Measurements from ENCODE around the gene FXYD2. TPM values are rescaled to one million over a fixed set of nuclear protein-coding genes. Genes with fewer than 3 reads are reported as not detected.

Gene FXYD2
- total RNA-seq, 1 donor from 2014 or later = not detected

GRCh38 chr11:117803896-117804295, 20.6 kb downstream of the FXYD2 start:
- TF ChIP-seq CTCF (IDR thresholded peaks at IDR 0.05) = no peak
- no peaks in the 10 kb centered on the region for H3K9me3 Mint-ChIP-seq (ENCODE audit: unreplicated experiment)
- no peak for DNase-seq (ENCODE audit: extremely low spot score, unreplicated experiment)
- H3K4me1 Mint-ChIP-seq (ENCODE audit: unreplicated experiment) = peaks cover 2% of the 10 kb centered on the region
- H3K27me3 Mint-ChIP-seq (ENCODE audit: unreplicated experiment) = peaks cover 41% of the 10 kb centered on the region
- H3K27ac Mint-ChIP-seq (ENCODE audit: unreplicated experiment) = no peak overlapping the region
- H3K4me3 Mint-ChIP-seq (ENCODE audit: unreplicated experiment) = no peak overlapping the region
- H3K36me3 Mint-ChIP-seq (ENCODE audit: unreplicated experiment) = no peaks in the 10 kb centered on the region

GRCh38 chr11:117799634-117800033, 24.9 kb downstream of the FXYD2 start:
- peaks cover 60% of the 10 kb centered on the region for H3K27me3 Mint-ChIP-seq (ENCODE audit: unreplicated experiment)
- peaks cover 4% of the 10 kb centered on the region for H3K4me1 Mint-ChIP-seq (ENCODE audit: unreplicated experiment)
- no peak overlapping the region for H3K4me3 Mint-ChIP-seq (ENCODE audit: unreplicated experiment)
- peaks cover 3% of the 10 kb centered on the region for H3K36me3 Mint-ChIP-seq (ENCODE audit: unreplicated experiment)
- no peaks in the 10 kb centered on the region for H3K9me3 Mint-ChIP-seq (ENCODE audit: unreplicated experiment)
- no peak for TF ChIP-seq CTCF (IDR thresholded peaks at IDR 0.05)
- H3K27ac Mint-ChIP-seq (ENCODE audit: unreplicated experiment) = no peak overlapping the region
- no peak for DNase-seq (ENCODE audit: extremely low spot score, unreplicated experiment)

- Mint-ChIP-seq H3K27me3 (ENCODE audit: unreplicated experiment) (peaks cover 73% of the 10 kb centered on the region), H3K27ac (ENCODE audit: unreplicated experiment) (no peak within 1 kb of the TSS), H3K4me1 (ENCODE audit: unreplicated experiment) (peaks cover 4% of the 10 kb centered on the region), H3K4me3 (ENCODE audit: unreplicated experiment) (no peak within 1 kb of the TSS), H3K9me3 (ENCODE audit: unreplicated experiment) (no peaks in the 10 kb centered on the region), H3K36me3 (ENCODE audit: unreplicated experiment) (peaks cover 3% of the 10 kb centered on the region)
- no peak for TF ChIP-seq CTCF (IDR thresholded peaks at IDR 0.05)
- DNase-seq (ENCODE audit: extremely low spot score, unreplicated experiment) = no peak
These were observed 27.5 kb downstream of the FXYD2 start, which contains the start of gene DSCAML1 for GRCh38 chr11:117796872-117797529. Gene DSCAML1 (minus strand): TSS chr11:117797216. CDS start chr11:117797079, 137 bp downstream.

GRCh38 chr11:117796456-117796871, 28.1 kb downstream of the FXYD2 start:
- TF ChIP-seq CTCF (IDR thresholded peaks at IDR 0.05) = no peak
- peaks cover 3% of the 10 kb centered on the region for H3K36me3 Mint-ChIP-seq (ENCODE audit: unreplicated experiment)
- no peaks in the 10 kb centered on the region for H3K9me3 Mint-ChIP-seq (ENCODE audit: unreplicated experiment)
- no peak for DNase-seq (ENCODE audit: extremely low spot score, unreplicated experiment)
- H3K4me1 Mint-ChIP-seq (ENCODE audit: unreplicated experiment) = peaks cover 4% of the 10 kb centered on the region
- no peak overlapping the region for H3K4me3 Mint-ChIP-seq (ENCODE audit: unreplicated experiment)
- no peak overlapping the region for H3K27ac Mint-ChIP-seq (ENCODE audit: unreplicated experiment)
- H3K27me3 Mint-ChIP-seq (ENCODE audit: unreplicated experiment) = peaks cover 69% of the 10 kb centered on the region

- H3K27me3 Mint-ChIP-seq (ENCODE audit: unreplicated experiment) = peaks cover 73% of the 10 kb centered on the region
- no peak for DNase-seq (ENCODE audit: extremely low spot score, unreplicated experiment)
- no peak overlapping the region for H3K4me3 Mint-ChIP-seq (ENCODE audit: unreplicated experiment)
- no peak overlapping the region for H3K27ac Mint-ChIP-seq (ENCODE audit: unreplicated experiment)
- H3K36me3 Mint-ChIP-seq (ENCODE audit: unreplicated experiment) = peaks cover 3% of the 10 kb centered on the region
- no peak for TF ChIP-seq CTCF (IDR thresholded peaks at IDR 0.05)
- no peaks in the 10 kb centered on the region for H3K9me3 Mint-ChIP-seq (ENCODE audit: unreplicated experiment)
- H3K4me1 Mint-ChIP-seq (ENCODE audit: unreplicated experiment) = peaks cover 4% of the 10 kb centered on the region
These were observed 28.7 kb downstream of the FXYD2 start for GRCh38 chr11:117795638-117796455.

Measured in osteocyte (in vitro differentiated cells).